Measurements from ENCODE around the gene WDR83. TPM values are rescaled to one million over a fixed set of nuclear protein-coding genes. Genes with fewer than 3 reads are reported as not detected.
A peak's percentile ranks its signal among the peaks of the same experiment; 100 is the strongest.

The WDR83 gene
- total RNA-seq, 1 donor from 2014 or later = 10.9 TPM

- no peak for TF ChIP-seq CTCF (IDR thresholded peaks at IDR 0.05)
- H3K27ac ChIP-seq = no peak overlapping the region
- H3K36me3 ChIP-seq = peaks cover 81% of the 10 kb centered on the region
These were observed 5.6 kb upstream of the WDR83 start for GRCh38 chr19:12660980-12661379.

GRCh38 chr19:12664406-12665280, 2.0 kb upstream of the WDR83 start:
- intact Hi-C loops (cut with DNase I) = no loop called here
- Histone ChIP-seq H3K27me3 (no peaks in the 10 kb centered on the region), H3K4me1 (peaks cover 25% of the 10 kb centered on the region), H3K4me3 (no peak overlapping the region), H3K9me3 (no peaks in the 10 kb centered on the region), H3K27ac (peak overlapping the region; percentile 70), H3K36me3 (peaks cover 53% of the 10 kb centered on the region)
- no peak for DNase-seq
- no peak for TF ChIP-seq CTCF (IDR thresholded peaks at IDR 0.05)
- ATAC-seq = no peak

More at GRCh38 chr19:12660980-12661379, 5.6 kb upstream of the WDR83 start:
- DNase-seq (no peak), ATAC-seq (no peak)
- Histone ChIP-seq H3K4me1 (peaks cover 6% of the 10 kb centered on the region), H3K9me3 (no peaks in the 10 kb centered on the region), H3K4me3 (no peak overlapping the region), H3K27me3 (no peaks in the 10 kb centered on the region)
- intact Hi-C loops (cut with DNase I) = no loop called here

GRCh38 chr19:12665281-12665573, 1.4 kb upstream of the WDR83 start:
- ATAC-seq = peak; percentile 69
- H3K27ac ChIP-seq = peak overlapping the region; percentile 70
- H3K27me3 ChIP-seq = no peaks in the 10 kb centered on the region
- peak; percentile 79 for DNase-seq
- no peak for TF ChIP-seq CTCF (IDR thresholded peaks at IDR 0.05)
- H3K36me3 ChIP-seq = peaks cover 47% of the 10 kb centered on the region
- no peaks in the 10 kb centered on the region for H3K9me3 ChIP-seq
- H3K4me1 ChIP-seq = peaks cover 28% of the 10 kb centered on the region
- H3K4me3 ChIP-seq = peak overlapping the region; percentile 65
- intact Hi-C loops (cut with DNase I) = no loop called here

- Histone ChIP-seq H3K4me1 (peaks cover 33% of the 10 kb centered on the region), H3K36me3 (peaks cover 42% of the 10 kb centered on the region), H3K27ac (peak overlapping the region; percentile 70), H3K9me3 (no peaks in the 10 kb centered on the region), H3K27me3 (no peaks in the 10 kb centered on the region), H3K4me3 (peak overlapping the region; percentile 65)
- intact Hi-C loops (cut with DNase I) = no loop called here
- ATAC-seq = peak; percentile 2
- no peak for TF ChIP-seq CTCF (IDR thresholded peaks at IDR 0.05)
- DNase-seq = no peak
These were observed 839 bp upstream of the WDR83 start for GRCh38 chr19:12665671-12666264.

- H3K9me3 ChIP-seq = no peaks in the 10 kb centered on the region
- peaks cover 28% of the 10 kb centered on the region for H3K36me3 ChIP-seq
- H3K27ac ChIP-seq = no peak overlapping the region
- intact Hi-C loops (cut with DNase I) = no loop called here
- H3K27me3 ChIP-seq = no peaks in the 10 kb centered on the region
- peaks cover 37% of the 10 kb centered on the region for H3K4me1 ChIP-seq
- DNase-seq = no peak
- no peak for TF ChIP-seq CTCF (IDR thresholded peaks at IDR 0.05)
- H3K4me3 ChIP-seq = peak overlapping the region; percentile 92
- no peak for ATAC-seq
These were observed 1.2 kb downstream of the WDR83 start for GRCh38 chr19:12667731-12668302.

Data from upper lobe of right lung (tissue), 1 donor.